ENCODE results near the gene NMNAT2. TPM values are rescaled to one million over a fixed set of nuclear protein-coding genes. Genes with fewer than 3 reads are reported as not detected.

Gene NMNAT2
- total RNA-seq, 2 experiments from 2014 or later, result not detected

- CTCF ChIA-PET (ENCODE audit: unreplicated experiment), result no interaction called here
- BruUV-seq (replicated peaks), result no TSS peak
These were observed 129.1 kb downstream of the NMNAT2 start for GRCh38 chr1:183289051-183289496.

GRCh38 chr1:183288583-183288982 lies 129.6 kb downstream of the NMNAT2 start:
- intact Hi-C loops (cut with micrococcal nuclease; ENCODE audit: unreplicated experiment), result no loop called here
- Histone ChIP-seq H3K79me2 (ENCODE audit: insufficient read depth, low read depth, low read length) (no peaks in the 10 kb centered on the region), H3K4me1 (ENCODE audit: insufficient read depth, low read length, poor library complexity, severe bottlenecking) (no peaks in the 10 kb centered on the region), H3K9me2 (ENCODE audit: insufficient read depth, low read length) (no peaks in the 10 kb centered on the region), H3K9me3 (ENCODE audit: low read length) (no peaks in the 10 kb centered on the region), H4K20me1 (ENCODE audit: insufficient read depth, low read length) (no peaks in the 10 kb centered on the region), H3K36me3 (ENCODE audit: insufficient read depth, low read length) (no peaks in the 10 kb centered on the region), H3K27ac (ENCODE audit: low read depth, low read length, poor library complexity, severe bottlenecking) (no peak overlapping the region), H3K4me3 (ENCODE audit: low read depth, low read length, poor library complexity, severe bottlenecking) (no peak overlapping the region), H3K4me2 (ENCODE audit: low read length) (no peak overlapping the region), H2AFZ (ENCODE audit: low read length) (no peak overlapping the region)
- TF ChIP-seq EZH2phosphoT487 (IDR thresholded peaks at IDR 0.05; ENCODE audit: borderline replicate concordance, low read depth, low read length), result no peak
- no peak for TF ChIP-seq CTCF (conservative IDR thresholded peaks at IDR 0.05; ENCODE audit: low read length)
- POLR2A ChIA-PET, result interaction anchor here (1.0 kb wide), 1 partner anchor 356 kb away, joined by 4 read pairs; no protein-coding TSS in a partner anchor
- CTCF ChIA-PET (ENCODE audit: unreplicated experiment), result no interaction called here
- no TSS peak for BruUV-seq (replicated peaks)
- DNase-seq (ENCODE audit: low spot score), result no peak

More at GRCh38 chr1:183289051-183289496, 129.1 kb downstream of the NMNAT2 start:
- Histone ChIP-seq H3K36me3 (ENCODE audit: insufficient read depth, low read length) (no peaks in the 10 kb centered on the region), H3K4me2 (ENCODE audit: low read length) (no peak overlapping the region), H3K4me3 (ENCODE audit: low read depth, low read length, poor library complexity, severe bottlenecking) (no peak overlapping the region), H3K9me3 (ENCODE audit: low read length) (no peaks in the 10 kb centered on the region), H3K4me1 (ENCODE audit: insufficient read depth, low read length, poor library complexity, severe bottlenecking) (no peaks in the 10 kb centered on the region), H3K79me2 (ENCODE audit: insufficient read depth, low read depth, low read length) (no peaks in the 10 kb centered on the region), H3K27ac (ENCODE audit: low read depth, low read length, poor library complexity, severe bottlenecking) (no peak overlapping the region), H3K9me2 (ENCODE audit: insufficient read depth, low read length) (no peaks in the 10 kb centered on the region), H2AFZ (ENCODE audit: low read length) (no peak overlapping the region), H4K20me1 (ENCODE audit: insufficient read depth, low read length) (no peaks in the 10 kb centered on the region)
- intact Hi-C loops (cut with micrococcal nuclease; ENCODE audit: unreplicated experiment), result no loop called here
- no peak for DNase-seq (ENCODE audit: low spot score)
- no peak for TF ChIP-seq EZH2phosphoT487 (IDR thresholded peaks at IDR 0.05; ENCODE audit: borderline replicate concordance, low read depth, low read length)
- TF ChIP-seq CTCF (conservative IDR thresholded peaks at IDR 0.05; ENCODE audit: low read length), result no peak
- POLR2A ChIA-PET, result no interaction called here

- no peak for DNase-seq (ENCODE audit: low spot score)
- no peaks in the 10 kb centered on the region for H3K9me2 ChIP-seq (ENCODE audit: insufficient read depth, low read length)
- ChIA-PET CTCF (ENCODE audit: unreplicated experiment) (no interaction called here), POLR2A (interaction anchor here (1.2 kb wide), 1 partner anchor 19 kb away, joined by 3 read pairs; no protein-coding TSS in a partner anchor)
- H3K36me3 ChIP-seq (ENCODE audit: insufficient read depth, low read length), result no peaks in the 10 kb centered on the region
- no peak overlapping the region for H3K4me2 ChIP-seq (ENCODE audit: low read length)
- no peaks in the 10 kb centered on the region for H3K4me1 ChIP-seq (ENCODE audit: insufficient read depth, low read length, poor library complexity, severe bottlenecking)
- no peak overlapping the region for H2AFZ ChIP-seq (ENCODE audit: low read length)
- no peaks in the 10 kb centered on the region for H3K79me2 ChIP-seq (ENCODE audit: insufficient read depth, low read depth, low read length)
- H3K4me3 ChIP-seq (ENCODE audit: low read depth, low read length, poor library complexity, severe bottlenecking), result no peak overlapping the region
- no TSS peak for BruUV-seq (replicated peaks)
- TF ChIP-seq EZH2phosphoT487 (IDR thresholded peaks at IDR 0.05; ENCODE audit: borderline replicate concordance, low read depth, low read length) (no peak), CTCF (conservative IDR thresholded peaks at IDR 0.05; ENCODE audit: low read length) (no peak)
- no peak overlapping the region for H3K27ac ChIP-seq (ENCODE audit: low read depth, low read length, poor library complexity, severe bottlenecking)
- H4K20me1 ChIP-seq (ENCODE audit: insufficient read depth, low read length), result no peaks in the 10 kb centered on the region
- intact Hi-C loops (cut with micrococcal nuclease; ENCODE audit: unreplicated experiment), result no loop called here
- H3K9me3 ChIP-seq (ENCODE audit: low read length), result no peaks in the 10 kb centered on the region
These were observed 130.9 kb downstream of the NMNAT2 start for GRCh38 chr1:183287191-183287675.

Measured in OCI-LY7 (cell line).